ENCODE measurements around the gene RHOU. TPM values are rescaled to one million over a fixed set of nuclear protein-coding genes. Genes with fewer than 3 reads are reported as not detected.

The RHOU gene
- total and polyA plus RNA-seq, 4 donors = 12.9 to 40.1 (median 23.4) TPM

DNA sequence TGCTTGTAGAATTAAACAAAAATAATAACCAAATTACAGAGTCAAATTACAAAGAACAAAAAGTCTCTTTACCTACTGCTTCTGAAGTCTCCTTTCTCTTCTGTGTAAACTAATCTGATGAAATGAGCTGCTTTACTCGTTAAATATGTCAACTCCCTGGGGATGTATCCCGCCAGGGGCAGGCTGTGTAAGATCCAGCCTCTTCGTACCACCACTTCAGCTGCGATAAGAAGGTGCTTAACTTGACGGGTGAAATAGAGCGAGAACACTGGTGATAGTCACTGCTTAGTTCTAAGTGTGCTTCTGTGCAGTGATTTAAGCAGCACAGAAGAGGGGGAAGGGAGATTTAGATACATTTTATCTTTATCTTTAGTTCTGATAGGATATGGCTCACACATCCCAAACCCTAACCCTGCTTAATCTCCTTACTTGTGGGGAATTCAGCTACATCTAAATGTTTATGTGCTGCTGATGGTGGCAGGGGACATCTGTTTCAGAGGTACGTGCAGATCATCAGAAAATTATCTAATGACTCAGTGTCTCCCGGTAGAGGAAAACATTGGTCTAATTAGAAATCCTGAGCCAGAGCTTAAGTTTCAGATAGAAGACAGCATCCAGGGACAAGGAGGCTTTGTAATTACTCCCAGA lies 46.0 kb downstream of the RHOU start:
- Histone ChIP-seq H3K4me1 (ENCODE audit: control insufficient read depth in 5 of 5, insufficient read depth in 5 of 5, low read length in 5 of 5) (peaks cover 0 to 18% (median 14%) of the 10 kb centered on the region in 5 donors), H3K27ac (ENCODE audit: low read depth in 1 of 2, low read length in 1 of 2) (no peak overlapping the region), H3K27me3 (ENCODE audit: control insufficient read depth in 3 of 3, insufficient read depth in 3 of 3, low read length in 2 of 3) (no peaks in the 10 kb centered on the region), H3K36me3 (ENCODE audit: control insufficient read depth in 4 of 4, insufficient read depth in 4 of 4, low read length in 4 of 4) (no peaks in the 10 kb centered on the region), H3K4me3 (no peak overlapping the region), H3K9ac (ENCODE audit: insufficient read depth in 1 of 2, low read length in 2 of 2) (no peak overlapping the region), H3K9me3 (ENCODE audit: control insufficient read depth in 4 of 4, insufficient read depth in 3 of 4, low read length in 3 of 4) (peaks cover 0 to 8% (median 0%) of the 10 kb centered on the region in 4 donors)
- TF ChIP-seq CTCF (IDR thresholded peaks at IDR 0.05; ENCODE audit: control extremely low read depth, extremely low read depth) = no peak
- DNase-seq (peak; percentile 59 to 80 (median 70)), ATAC-seq (ENCODE audit: insufficient read depth, low FRiP score) (peak; percentile 54)
- WGBS, 2 donors = 51 to 72% methylated on average over 8 of the region's 8 CpGs

DNA sequence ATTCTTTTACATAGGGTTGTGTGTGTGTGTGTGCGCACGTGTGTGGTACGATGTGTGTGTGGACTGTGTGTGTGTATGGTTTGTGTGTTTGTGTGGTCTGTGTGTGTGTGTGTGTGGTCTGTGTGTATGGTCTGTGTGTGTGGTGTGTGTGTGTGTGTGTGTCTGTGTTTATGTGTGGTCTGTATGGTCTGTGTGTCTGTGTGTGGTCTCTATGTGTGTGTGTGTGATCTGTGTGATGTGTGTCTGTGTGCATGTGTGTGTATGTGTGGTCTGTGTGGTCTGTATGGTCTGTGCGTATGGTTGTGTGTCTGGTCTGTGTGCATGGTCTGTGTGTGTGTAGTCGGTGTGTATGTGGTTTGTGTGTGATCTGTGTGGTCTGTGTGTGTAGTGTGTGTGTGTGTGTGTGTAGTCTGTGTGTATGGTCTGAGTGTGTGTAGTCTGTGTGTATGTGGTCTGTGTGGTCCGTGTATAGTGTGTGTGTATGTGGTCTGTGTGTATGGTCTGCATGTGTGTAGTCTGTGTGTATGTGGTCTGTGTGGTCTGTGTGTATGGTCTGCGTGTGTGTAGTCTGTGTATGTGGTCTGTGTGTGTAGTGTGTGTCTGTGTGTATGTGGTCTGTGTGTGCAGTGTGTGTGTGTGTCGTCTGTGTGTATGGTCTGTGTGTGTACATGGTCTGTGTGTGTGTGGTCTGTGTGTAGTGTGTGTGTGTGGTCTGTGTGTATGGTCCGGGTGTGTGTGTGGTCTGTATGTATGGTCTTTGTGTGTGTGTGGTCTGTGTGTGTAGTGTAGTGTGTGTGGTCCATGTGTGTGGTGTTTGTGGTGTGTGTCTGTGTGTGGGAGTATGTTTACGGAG lies 46.8 kb downstream of the RHOU start:
- Histone ChIP-seq H3K9ac (ENCODE audit: insufficient read depth in 1 of 2, low read length in 2 of 2) (peak overlapping the region in 1 of 2 donors; percentile 14), H3K4me1 (ENCODE audit: control insufficient read depth in 5 of 5, insufficient read depth in 5 of 5, low read length in 5 of 5) (peaks cover 0 to 18% (median 14%) of the 10 kb centered on the region in 5 donors), H3K27me3 (ENCODE audit: control insufficient read depth in 3 of 3, insufficient read depth in 3 of 3, low read length in 2 of 3) (no peaks in the 10 kb centered on the region), H3K27ac (ENCODE audit: low read depth in 1 of 2, low read length in 1 of 2) (peak overlapping the region in 1 of 2 donors; percentile 33), H3K9me3 (ENCODE audit: control insufficient read depth in 4 of 4, insufficient read depth in 3 of 4, low read length in 3 of 4) (peaks cover 0 to 8% (median 0%) of the 10 kb centered on the region in 4 donors), H3K36me3 (ENCODE audit: control insufficient read depth in 4 of 4, insufficient read depth in 4 of 4, low read length in 4 of 4) (no peaks in the 10 kb centered on the region), H3K4me3 (no peak overlapping the region)
- no peak for TF ChIP-seq CTCF (IDR thresholded peaks at IDR 0.05; ENCODE audit: control extremely low read depth, extremely low read depth)
- ATAC-seq (ENCODE audit: insufficient read depth, low FRiP score) = no peak
- WGBS, 2 donors = 70 to 77% methylated on average over 10 of the region's 10 CpGs
- DNase-seq = no peak

DNA sequence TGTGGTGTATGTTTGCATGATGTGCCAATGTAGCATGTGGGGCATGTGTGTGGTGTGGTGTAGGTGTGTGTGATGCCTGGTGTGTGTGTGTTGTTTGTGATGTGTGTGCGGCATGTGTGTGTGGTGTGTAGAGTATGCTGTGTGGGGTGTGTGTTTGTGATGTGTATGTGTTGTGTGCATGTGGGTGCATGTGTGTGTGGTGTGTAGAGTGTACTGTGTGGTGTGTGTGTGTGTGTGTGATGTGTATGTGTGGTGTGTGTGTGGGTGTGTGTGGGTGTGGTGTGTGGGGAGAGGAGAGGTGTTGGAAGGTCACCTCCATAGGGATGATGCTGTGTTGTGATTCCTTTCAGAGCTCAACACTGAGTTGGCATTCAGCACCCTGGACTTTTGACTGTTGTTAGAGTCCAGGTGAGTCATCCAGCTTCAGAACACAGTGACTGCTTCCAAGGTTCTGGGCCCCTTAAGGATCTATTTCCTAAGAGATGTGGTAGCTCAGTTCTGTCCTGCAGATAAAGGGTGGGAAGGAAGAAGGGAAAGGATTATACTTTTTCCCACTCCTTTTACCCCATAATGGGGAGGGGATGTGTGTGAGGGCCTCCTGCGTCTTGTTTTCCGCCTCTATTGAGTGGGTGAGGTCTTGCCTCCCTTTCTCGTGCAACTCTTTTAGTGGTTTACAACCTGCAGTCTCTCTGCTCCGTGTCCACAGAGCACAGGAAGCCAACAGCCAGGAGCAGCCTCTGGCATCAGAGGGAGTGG lies 47.6 kb downstream of the RHOU start:
- 86 to 96% methylated on average over 5 of the region's 5 CpGs for WGBS, 2 donors
- ATAC-seq (ENCODE audit: insufficient read depth, low FRiP score) = no peak
- Histone ChIP-seq H3K27me3 (ENCODE audit: control insufficient read depth in 3 of 3, insufficient read depth in 3 of 3, low read length in 2 of 3) (no peaks in the 10 kb centered on the region), H3K36me3 (ENCODE audit: control insufficient read depth in 4 of 4, insufficient read depth in 4 of 4, low read length in 4 of 4) (no peaks in the 10 kb centered on the region), H3K4me1 (ENCODE audit: control insufficient read depth in 5 of 5, insufficient read depth in 5 of 5, low read length in 5 of 5) (peaks cover 0 to 18% (median 14%) of the 10 kb centered on the region in 5 donors), H3K9me3 (ENCODE audit: control insufficient read depth in 4 of 4, insufficient read depth in 3 of 4, low read length in 3 of 4) (peaks cover 0 to 8% (median 0%) of the 10 kb centered on the region in 4 donors), H3K9ac (ENCODE audit: insufficient read depth in 1 of 2, low read length in 2 of 2) (no peak overlapping the region), H3K27ac (ENCODE audit: low read depth in 1 of 2, low read length in 1 of 2) (no peak overlapping the region), H3K4me3 (no peak overlapping the region)
- TF ChIP-seq CTCF (IDR thresholded peaks at IDR 0.05; ENCODE audit: control extremely low read depth, extremely low read depth) = no peak
- DNase-seq = no peak

Data from lung (tissue), 12 donors.